MM.1S (cell line): ENCODE results near the gene ANGPT4.
"Not testable (repeated sequence)": the region's sequence is repeated elsewhere in the genome, so short reads cannot be mapped to it uniquely, and the experiment has no call there.

ENCODE experiments used
- DNase-seq: peaks from one replicate; pipeline ENCODE4 v3.0.0-alpha.2; 2015
- H2AFZ ChIP-seq: fragments of 300-600 bp; sonication (generic); 2 replicates; pipeline ENCODE4 v1.6.0; 2016; ENCODE audit warnings: antibody characterized with exemption, low read length
- H3F3A ChIP-seq: fragments of 300-600 bp; sonication (generic); 2 replicates; pipeline ENCODE4 v1.6.1; 2016; ENCODE audit warnings: mild to moderate bottlenecking, antibody characterized with exemption, low read length, moderate library complexity, mixed read lengths; ENCODE audit not compliant: insufficient read depth
- H3K27ac ChIP-seq: fragments of 300-600 bp; sonication (generic); 2 replicates; pipeline ENCODE4 v1.5.1; 2016; ENCODE audit warnings: mild to moderate bottlenecking, low read length
- H3K27me3 ChIP-seq: fragments of 300-600 bp; sonication (generic); replicated peaks from 2 replicates; pipeline ENCODE4 v1.6.0; 2016; ENCODE audit warnings: low read length; ENCODE audit not compliant: insufficient read depth
- H3K36me3 ChIP-seq: fragments of 300-600 bp; sonication (generic); replicated peaks from 2 replicates; pipeline ENCODE4 v1.6.1; 2016; ENCODE audit warnings: mild to moderate bottlenecking, low read length, mixed read lengths; ENCODE audit not compliant: insufficient read depth
- H3K4me1 ChIP-seq: fragments of 300-600 bp; sonication (generic); 2 replicates; pipeline ENCODE4 v1.6.1; 2016; ENCODE audit warnings: low read length, mixed read lengths
- H3K4me2 ChIP-seq: fragments of 300-600 bp; sonication (generic); 2 replicates; pipeline ENCODE4 v1.6.0; 2016; ENCODE audit warnings: low read depth, low read length
- H3K4me3 ChIP-seq: fragments of 300-600 bp; sonication (generic); 2 replicates; pipeline ENCODE4 v1.5.1; 2016; ENCODE audit warnings: low read length, mixed read lengths
- H3K79me2 ChIP-seq: fragments of 300-600 bp; sonication (generic); 2 replicates; pipeline ENCODE4 v1.6.1; 2016; ENCODE audit warnings: mixed run types, low read length, mixed read lengths
- H3K9ac ChIP-seq: fragments of 300-600 bp; sonication (generic); 2 replicates; pipeline ENCODE4 v1.6.1; 2016; ENCODE audit warnings: low read length, mixed read lengths
- H3K9me2 ChIP-seq: fragments of 300-600 bp; sonication (generic); replicated peaks from 2 replicates; pipeline ENCODE4 v1.6.1; 2016; ENCODE audit warnings: mild to moderate bottlenecking, low read length, mixed read lengths; ENCODE audit not compliant: insufficient read depth
- H3K9me3 ChIP-seq: fragments of 300-600 bp; sonication (generic); replicated peaks from 2 replicates; pipeline ENCODE4 v1.6.1; 2016; ENCODE audit warnings: mild to moderate bottlenecking, low read length, mixed read lengths; ENCODE audit not compliant: insufficient read depth
- H4K20me1 ChIP-seq: fragments of 300-600 bp; sonication (generic); 2 replicates; pipeline ENCODE4 v1.6.1; 2016; ENCODE audit warnings: mild to moderate bottlenecking, low read length, moderate library complexity, mixed read lengths; ENCODE audit not compliant: insufficient read depth
- CTCF ChIP-seq: fragments of 300-600 bp; sonication (generic); IDR thresholded peaks from 2 replicates; pipeline ENCODE4 v1.5.1; 2016; ENCODE audit warnings: antibody characterized with exemption, low read length, mixed read lengths
- EZH2 ChIP-seq: fragments of 300-600 bp; sonication (generic); optimal IDR thresholded peaks from 2 replicates; pipeline ENCODE3; 2017; ENCODE audit warnings: low read depth, mild to moderate bottlenecking, antibody characterized with exemption, low read length, mixed read lengths
- EZH2phosphoT487 ChIP-seq: fragments of 300-600 bp; sonication (generic); IDR thresholded peaks from 2 replicates; pipeline ENCODE4 v1.6.1; 2018; ENCODE audit warnings: antibody characterized with exemption, low read length

Gene ANGPT4

GRCh38 chr20:830011-830521 is 86.1 kb downstream of the ANGPT4 start:
- peaks cover 16% of the 10 kb centered on the region for H3K4me1 ChIP-seq
- peak overlapping the region; percentile 79; the same call in 1 of the 2 replicates for H3K27ac ChIP-seq
- peaks cover 13% of the 10 kb centered on the region for H3K79me2 ChIP-seq
- DNase-seq = no peak
- H3K4me3 ChIP-seq = no peak overlapping the region
- H3K9me2 ChIP-seq = no peaks in the 10 kb centered on the region
- no peaks in the 10 kb centered on the region for H3K9me3 ChIP-seq
- TF ChIP-seq CTCF (no peak), EZH2phosphoT487 (no peak), EZH2 (no peak)
- no peaks in the 10 kb centered on the region for H4K20me1 ChIP-seq
- H3K9ac ChIP-seq = no peak overlapping the region
- peaks cover 14% of the 10 kb centered on the region for H3F3A ChIP-seq
- peak overlapping the region; percentile 59; the same call in 1 of the 2 replicates for H2AFZ ChIP-seq
- H3K27me3 ChIP-seq = no peaks in the 10 kb centered on the region
- peak overlapping the region; percentile 53; the same call in 1 of the 2 replicates for H3K4me2 ChIP-seq
- H3K36me3 ChIP-seq = no peaks in the 10 kb centered on the region

GRCh38 chr20:829551-829950 is 86.6 kb downstream of the ANGPT4 start:
- H2AFZ ChIP-seq = peak overlapping the region; percentile 59
- peak overlapping the region; percentile 79 for H3K27ac ChIP-seq
- peaks cover 9% of the 10 kb centered on the region for H3K79me2 ChIP-seq
- no peak for TF ChIP-seq EZH2phosphoT487
- TF ChIP-seq EZH2 = no peak
- TF ChIP-seq CTCF = no peak
- H3K4me2 ChIP-seq = peak overlapping the region; percentile 53
- no peaks in the 10 kb centered on the region for H3K9me3 ChIP-seq
- H3F3A ChIP-seq = peaks cover 14% of the 10 kb centered on the region
- H3K36me3 ChIP-seq = no peaks in the 10 kb centered on the region
- no peak overlapping the region for H3K4me3 ChIP-seq
- H3K9ac ChIP-seq = peak overlapping the region; percentile 14; the same call in 1 of the 2 replicates
- peaks cover 13% of the 10 kb centered on the region for H3K4me1 ChIP-seq
- H4K20me1 ChIP-seq = no peaks in the 10 kb centered on the region
- DNase-seq = no peak
- no peaks in the 10 kb centered on the region for H3K27me3 ChIP-seq
- no peaks in the 10 kb centered on the region for H3K9me2 ChIP-seq

GRCh38 chr20:828987-829386 is 87.1 kb downstream of the ANGPT4 start:
- peak; percentile 82 for DNase-seq
- H3K36me3 ChIP-seq = no peaks in the 10 kb centered on the region
- H3K4me1 ChIP-seq = peaks cover 12% of the 10 kb centered on the region
- H3K79me2 ChIP-seq = peaks cover 4% of the 10 kb centered on the region
- peaks cover 14% of the 10 kb centered on the region for H3F3A ChIP-seq
- H3K27me3 ChIP-seq = no peaks in the 10 kb centered on the region
- H3K9me3 ChIP-seq = no peaks in the 10 kb centered on the region
- no peaks in the 10 kb centered on the region for H3K9me2 ChIP-seq
- peak overlapping the region; percentile 59 for H2AFZ ChIP-seq
- peak overlapping the region; percentile 53 for H3K4me2 ChIP-seq
- no peak overlapping the region for H3K4me3 ChIP-seq
- peak overlapping the region; percentile 14; the same call in 1 of the 2 replicates for H3K9ac ChIP-seq
- H3K27ac ChIP-seq = peak overlapping the region; percentile 79
- TF ChIP-seq EZH2 = no peak
- no peak for TF ChIP-seq CTCF
- TF ChIP-seq EZH2phosphoT487 = no peak
- no peaks in the 10 kb centered on the region for H4K20me1 ChIP-seq

GRCh38 chr20:827981-828380 is 88.2 kb downstream of the ANGPT4 start:
- H3K9me2 ChIP-seq, H3K79me2 ChIP-seq, H3K27ac ChIP-seq, H3K4me3 ChIP-seq, H3K9ac ChIP-seq, H3K4me2 ChIP-seq, H3K36me3 ChIP-seq, H4K20me1 ChIP-seq, H2AFZ ChIP-seq, DNase-seq, H3K9me3 ChIP-seq, H3K27me3 ChIP-seq: not testable (repeated sequence)
- Histone ChIP-seq H3K4me1 (peaks cover 12% of the 10 kb centered on the region), H3F3A (peaks cover 14% of the 10 kb centered on the region)
